Fibroblast of lung (primary cell): ENCODE results near the gene RAB19. TPM values are rescaled to one million over a fixed set of nuclear protein-coding genes. Genes with fewer than 3 reads are reported as not detected.
A peak's percentile ranks its signal among the peaks of the same experiment; 100 is the strongest.

ENCODE experiments used
- DNase-seq, 2 donors: peaks; one replicate each; pipeline versions ENCODE4 v3.0.0 to v3.0.0-alpha.2; 2010; ENCODE audit warnings: low read depth in 2 of 2
- H2AFZ ChIP-seq: 2 replicates; pipeline ENCODE4 v1.5.1; 2012; ENCODE audit warnings: low read length, control low read depth, inconsistent platforms
- H3K27ac ChIP-seq: 2 replicates; pipeline ENCODE4 v1.5.1; 2011; ENCODE audit warnings: low read length, control low read depth; ENCODE audit not compliant: insufficient read depth
- H3K27me3 ChIP-seq: 2 replicates; pipeline ENCODE4 v1.5.1; 2011; ENCODE audit warnings: mild to moderate bottlenecking, low read length; ENCODE audit not compliant: control insufficient read depth, insufficient read depth
- H3K36me3 ChIP-seq: 2 replicates; pipeline ENCODE4 v1.5.1; 2011; ENCODE audit warnings: low read length; ENCODE audit not compliant: control insufficient read depth, insufficient read depth
- H3K4me1 ChIP-seq: 2 replicates; pipeline ENCODE4 v1.5.1; 2011; ENCODE audit warnings: low read length; ENCODE audit not compliant: control insufficient read depth, insufficient read depth; ENCODE audit errors: extremely low read depth
- H3K4me2 ChIP-seq: 2 replicates; pipeline ENCODE4 v1.5.1; 2011; ENCODE audit warnings: low read length, control low read depth; ENCODE audit not compliant: insufficient read depth; ENCODE audit errors: extremely low read depth
- H3K4me3 ChIP-seq, 4 experiments: fragments of 200-600 bp in 1 of 4; sonication (generic) in 1 of 4; replicated peaks in 1 of 4; 2 replicates each; pipeline ENCODE4 v1.5.1; 2011 to 2016; ENCODE audit warnings: low read length in 4 of 4, low read depth in 3 of 4, mild to moderate bottlenecking in 3 of 4, control low read depth in 2 of 4, inconsistent platforms in 1 of 4, mixed read lengths in 1 of 4; ENCODE audit not compliant: insufficient read depth in 1 of 4; ENCODE audit errors: control extremely low read depth in 1 of 4
- H3K79me2 ChIP-seq: 2 replicates; pipeline ENCODE4 v1.5.1; 2012; ENCODE audit warnings: mild to moderate bottlenecking, low read length, inconsistent platforms; ENCODE audit not compliant: control insufficient read depth, insufficient read depth
- H3K9ac ChIP-seq: 2 replicates; pipeline ENCODE4 v1.5.1; 2011; ENCODE audit warnings: mild to moderate bottlenecking, low read length, control low read depth; ENCODE audit not compliant: insufficient read depth
- H3K9me3 ChIP-seq: 2 replicates; pipeline ENCODE4 v1.5.1; 2012; ENCODE audit warnings: low read depth, low read length; ENCODE audit not compliant: control insufficient read depth, insufficient read depth
- H4K20me1 ChIP-seq: 2 replicates; pipeline ENCODE4 v1.5.1; 2011; ENCODE audit warnings: low read length; ENCODE audit not compliant: control insufficient read depth, insufficient read depth; ENCODE audit errors: extremely low read depth
- EZH2 ChIP-seq: IDR thresholded peaks from 2 replicates; pipeline ENCODE4 v1.5.1; 2012; ENCODE audit warnings: low read length, control low read depth, mild to moderate bottlenecking; ENCODE audit errors: missing control alignments
- polyA plus RNA-seq, 2 donors: library from polyadenylated mRNA; depleted of rRNA in 1 of 2; stranded (reverse) in 1 of 2; unstranded in 1 of 2; fragments of >200 nt; gene quantifications; 2 replicates each; pipeline ENCODE4 v1.2.1, GENCODE V29; 2011 to 2012; ENCODE audit warnings: missing spikeins in 1 of 2
- total RNA-seq: library from RNA; depleted of rRNA; stranded (reverse); fragments of >200 nt; gene quantifications from 2 replicates; pipeline ENCODE4 v1.2.1, GENCODE V29; 2014
- TF ChIP-seq, protein P1 (sequence below), 2 donors: IDR thresholded peaks in 1 of 2; conservative IDR thresholded peaks in 1 of 2; 1 replicate in 1 of 2; 2 replicates in 1 of 2; pipeline ENCODE4 v1.5.1; 2011 to 2012; ENCODE audit warnings: low read length in 2 of 2, control low read depth in 1 of 2, inconsistent platforms in 1 of 2, low read depth in 1 of 2, mild to moderate bottlenecking in 1 of 2

The RAB19 gene
- total and polyA plus RNA-seq, 2 donors (not counting 1 experiment from before 2014, with no cell fraction given), result not detected

DNA sequence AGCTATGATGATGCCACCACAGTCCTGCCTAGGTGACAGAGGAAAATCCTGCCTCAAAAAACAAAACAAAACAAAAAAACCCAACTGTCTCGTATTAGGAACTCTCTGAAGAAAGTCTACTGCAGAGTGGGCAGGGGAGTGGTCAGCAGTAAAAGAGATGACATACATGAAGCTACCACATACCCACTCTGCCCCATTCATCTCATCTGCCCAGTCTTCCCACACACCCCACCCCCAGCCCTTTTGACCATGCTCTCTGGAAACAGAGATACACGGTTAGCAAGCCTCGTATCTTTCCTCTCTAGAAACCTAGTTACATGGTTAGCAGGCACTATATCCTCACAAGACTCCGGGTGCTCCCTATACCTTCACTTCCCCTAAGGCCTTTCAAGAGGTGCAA is 13.8 kb upstream of the RAB19 start:
- Histone ChIP-seq H3K27me3 (no peaks in the 10 kb centered on the region), H3K4me2 (no peak overlapping the region), H3K79me2 (peaks cover 27% of the 10 kb centered on the region), H3K27ac (no peak overlapping the region), H2AFZ (no peak overlapping the region), H4K20me1 (no peaks in the 10 kb centered on the region), H3K36me3 (no peaks in the 10 kb centered on the region), H3K4me1 (no peaks in the 10 kb centered on the region), H3K9ac (no peak overlapping the region), H3K4me3 (no peak overlapping the region), H3K9me3 (no peaks in the 10 kb centered on the region)
- no peak for DNase-seq
- TF ChIP-seq, protein P1, sequence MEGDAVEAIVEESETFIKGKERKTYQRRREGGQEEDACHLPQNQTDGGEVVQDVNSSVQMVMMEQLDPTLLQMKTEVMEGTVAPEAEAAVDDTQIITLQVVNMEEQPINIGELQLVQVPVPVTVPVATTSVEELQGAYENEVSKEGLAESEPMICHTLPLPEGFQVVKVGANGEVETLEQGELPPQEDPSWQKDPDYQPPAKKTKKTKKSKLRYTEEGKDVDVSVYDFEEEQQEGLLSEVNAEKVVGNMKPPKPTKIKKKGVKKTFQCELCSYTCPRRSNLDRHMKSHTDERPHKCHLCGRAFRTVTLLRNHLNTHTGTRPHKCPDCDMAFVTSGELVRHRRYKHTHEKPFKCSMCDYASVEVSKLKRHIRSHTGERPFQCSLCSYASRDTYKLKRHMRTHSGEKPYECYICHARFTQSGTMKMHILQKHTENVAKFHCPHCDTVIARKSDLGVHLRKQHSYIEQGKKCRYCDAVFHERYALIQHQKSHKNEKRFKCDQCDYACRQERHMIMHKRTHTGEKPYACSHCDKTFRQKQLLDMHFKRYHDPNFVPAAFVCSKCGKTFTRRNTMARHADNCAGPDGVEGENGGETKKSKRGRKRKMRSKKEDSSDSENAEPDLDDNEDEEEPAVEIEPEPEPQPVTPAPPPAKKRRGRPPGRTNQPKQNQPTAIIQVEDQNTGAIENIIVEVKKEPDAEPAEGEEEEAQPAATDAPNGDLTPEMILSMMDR (conservative IDR thresholded peaks at IDR 0.05 in 1 of 2, IDR thresholded peaks at IDR 0.05 in 1 of 2; ENCODE audit: low read depth in 1 of 2, low read length in 2 of 2), result no peak
- no peak for TF ChIP-seq EZH2

DNA sequence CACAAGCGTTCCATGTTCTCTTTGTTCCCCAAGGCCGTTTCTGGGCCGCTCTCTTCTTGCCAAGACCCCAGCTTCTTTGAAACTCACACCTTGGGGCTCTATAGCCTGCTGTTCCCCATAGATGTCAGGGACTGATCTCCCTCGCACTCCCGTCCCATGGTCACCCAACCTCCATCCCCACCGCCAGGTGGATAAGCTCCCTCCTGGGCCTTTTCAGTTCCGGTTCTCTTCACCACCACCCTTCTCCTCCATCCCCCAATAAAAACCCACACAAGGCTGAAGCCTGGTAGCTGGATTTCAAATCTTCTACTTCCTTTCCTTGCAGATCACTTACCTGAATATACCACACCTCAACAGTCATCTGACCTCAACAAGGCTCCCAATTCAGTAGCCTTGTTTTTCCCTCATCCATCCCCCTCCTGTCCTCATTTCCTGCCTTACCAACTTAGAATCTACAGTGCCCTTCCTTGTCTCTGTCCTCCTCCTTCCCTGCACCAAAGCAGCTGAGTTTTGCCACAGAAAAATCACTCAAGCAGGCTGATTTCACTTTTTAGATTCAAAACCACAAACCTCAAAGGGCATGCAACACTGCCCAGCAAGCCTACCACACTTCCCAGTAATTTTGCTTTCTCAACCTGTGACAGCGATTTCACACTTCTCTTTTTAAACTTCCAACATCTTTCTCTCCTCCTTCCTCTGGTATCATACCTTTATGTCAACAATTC is 13.2 kb upstream of the RAB19 start:
- Histone ChIP-seq H2AFZ (no peak overlapping the region), H3K4me3 (no peak overlapping the region), H3K9me3 (no peaks in the 10 kb centered on the region), H3K9ac (no peak overlapping the region), H4K20me1 (no peaks in the 10 kb centered on the region), H3K27ac (no peak overlapping the region), H3K4me1 (no peaks in the 10 kb centered on the region), H3K4me2 (no peak overlapping the region), H3K79me2 (peaks cover 28% of the 10 kb centered on the region), H3K36me3 (no peaks in the 10 kb centered on the region), H3K27me3 (no peaks in the 10 kb centered on the region)
- TF ChIP-seq EZH2, result no peak
- TF ChIP-seq, protein P1 (conservative IDR thresholded peaks at IDR 0.05 in 1 of 2, IDR thresholded peaks at IDR 0.05 in 1 of 2; ENCODE audit: low read depth in 1 of 2, low read length in 2 of 2), result no peak
- peak; percentile 24 to 54 for DNase-seq

DNA sequence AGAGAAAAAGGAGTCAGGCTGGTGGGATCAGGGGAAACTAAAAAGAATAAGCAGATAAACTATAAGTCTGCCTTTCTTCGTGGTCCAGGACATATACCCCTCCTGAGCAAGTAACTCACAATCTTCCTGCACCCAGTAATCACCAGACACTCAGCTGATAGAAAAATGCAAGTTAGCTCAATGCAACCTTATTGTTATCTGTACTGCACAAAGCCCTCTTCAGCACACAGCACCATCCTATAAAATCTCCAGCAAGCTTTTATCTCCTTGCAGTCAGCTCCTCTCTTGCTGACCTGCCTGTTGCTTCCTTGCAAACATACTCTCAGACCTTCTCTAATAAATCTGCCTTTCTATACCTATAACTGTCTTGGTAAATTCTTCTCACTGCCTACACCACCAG is 12.2 kb upstream of the RAB19 start:
- DNase-seq, result no peak
- H3K27me3 ChIP-seq, result no peaks in the 10 kb centered on the region
- peaks cover 3% of the 10 kb centered on the region for H3K4me1 ChIP-seq
- H3K9me3 ChIP-seq, result no peaks in the 10 kb centered on the region
- no peaks in the 10 kb centered on the region for H3K36me3 ChIP-seq
- no peaks in the 10 kb centered on the region for H4K20me1 ChIP-seq
- TF ChIP-seq, protein P1 (conservative IDR thresholded peaks at IDR 0.05 in 1 of 2, IDR thresholded peaks at IDR 0.05 in 1 of 2; ENCODE audit: low read depth in 1 of 2, low read length in 2 of 2), result no peak
- TF ChIP-seq EZH2, result no peak
- H3K9ac ChIP-seq, result no peak overlapping the region
- no peak overlapping the region for H3K4me2 ChIP-seq
- no peak overlapping the region for H3K4me3 ChIP-seq
- H2AFZ ChIP-seq, result no peak overlapping the region
- H3K79me2 ChIP-seq, result peaks cover 35% of the 10 kb centered on the region
- H3K27ac ChIP-seq, result no peak overlapping the region
